NCI-H187 treated with DMSO at 0.1 percent for 48 hours (cell line): Measurements from ENCODE around the gene M1AP.
A peak's percentile ranks its signal among the peaks of the same experiment; 100 is the strongest.

ENCODE experiments used
- DNase-seq: peaks from one replicate; lab custom pipeline; 2025; lab: John Stamatoyannopoulos, UW

M1AP gene

DNA sequence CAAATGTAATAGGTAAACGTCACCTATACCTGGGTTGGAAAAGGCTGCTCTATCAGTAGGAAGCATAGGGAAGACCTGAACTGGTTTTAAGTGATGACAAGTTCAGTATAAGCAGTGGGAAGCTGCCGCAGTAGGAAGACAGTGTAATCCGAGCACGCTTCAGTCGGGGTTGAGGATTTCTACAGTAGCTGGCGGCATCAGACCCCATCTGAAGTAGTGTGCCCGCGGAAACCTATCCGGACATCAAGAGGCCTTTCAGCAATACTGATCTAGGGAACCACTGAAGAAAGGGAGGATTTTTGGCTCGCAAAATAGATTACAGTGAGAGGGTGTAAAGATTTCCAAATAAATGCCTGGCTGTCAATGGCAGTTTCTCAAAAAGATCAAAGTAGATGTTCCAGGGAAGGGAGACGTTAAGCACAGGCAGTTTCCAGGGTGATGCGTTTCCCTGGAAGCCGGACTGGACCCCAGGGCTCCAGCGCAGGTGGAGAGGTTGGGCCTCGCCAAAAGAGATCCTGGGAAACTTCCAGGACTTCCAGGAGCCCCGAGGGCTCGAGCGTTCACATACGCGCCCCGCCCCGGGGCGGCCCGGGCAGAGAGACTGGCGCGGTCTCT is 99.7 kb downstream of the M1AP start:
- no peak for DNase-seq

- DNase-seq, result no peak
Observed at GRCh38 chr2:74546004-74546403, 102.1 kb downstream of the M1AP start.

DNA sequence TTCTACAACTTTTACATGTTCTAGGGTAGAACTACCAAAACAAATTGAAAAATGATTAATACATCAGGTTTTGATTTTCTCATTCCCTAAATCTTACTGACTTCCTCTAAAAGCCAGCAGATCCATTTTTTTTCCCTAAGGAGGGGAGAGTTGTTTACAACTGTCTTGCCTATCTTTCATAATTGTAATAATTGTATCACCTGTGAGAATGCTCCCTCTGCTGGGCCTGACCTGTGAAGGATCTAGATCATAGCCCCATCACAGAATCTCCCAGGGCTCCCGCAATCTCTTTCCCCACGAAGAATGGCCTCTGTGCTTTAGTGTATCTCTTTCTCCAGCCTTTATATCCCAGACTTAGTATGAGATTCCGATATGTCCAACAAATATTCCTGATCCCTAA is 103.5 kb downstream of the M1AP start:
- no peak for DNase-seq

- DNase-seq, result no peak
Observed at GRCh38 chr2:74542978-74543377, 105.2 kb downstream of the M1AP start.

DNA sequence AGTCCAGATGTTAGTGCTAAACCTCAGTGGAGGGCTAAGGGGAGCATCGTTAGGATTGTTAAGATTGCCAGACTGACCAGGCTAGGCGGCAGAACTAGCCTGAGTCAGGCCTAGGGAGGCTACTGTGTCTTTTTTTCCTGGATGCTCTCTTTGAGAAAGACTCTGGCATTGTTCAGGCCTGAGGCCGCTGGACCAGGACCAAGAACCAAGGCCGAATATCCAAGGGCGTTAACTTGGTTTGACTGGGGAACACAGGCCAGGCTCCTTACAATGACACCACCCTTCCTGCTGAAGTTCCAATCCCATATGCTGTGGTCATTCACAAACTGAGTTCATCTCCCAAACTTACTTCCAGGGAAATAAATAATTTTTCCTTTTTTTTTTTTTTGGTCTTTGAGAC is 107.8 kb downstream of the M1AP start:
- DNase-seq, result no peak

GRCh38 chr2:74538881-74539339 is 109.2 kb downstream of the M1AP start:
- no peak for DNase-seq

DNA sequence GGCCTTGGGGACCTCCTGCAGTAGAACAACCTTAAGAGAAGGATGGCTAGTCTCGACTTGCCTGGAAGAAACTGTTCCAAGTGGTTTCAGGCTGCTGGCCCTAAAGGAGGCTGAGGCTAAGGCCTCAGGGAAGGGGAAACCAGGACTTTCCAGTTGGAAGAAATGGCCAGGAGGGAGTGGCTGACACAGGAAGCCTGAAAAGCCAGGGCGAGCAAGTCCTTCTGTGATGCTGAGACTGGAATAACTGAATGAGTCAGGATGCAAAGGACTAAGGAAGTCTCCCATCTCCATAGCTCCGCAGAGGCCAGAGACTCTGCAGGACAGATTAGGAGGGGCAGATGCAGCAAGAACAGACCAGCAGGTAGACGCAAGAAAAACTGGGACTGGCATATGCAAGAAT is 111.0 kb downstream of the M1AP start:
- no peak for DNase-seq

DNA sequence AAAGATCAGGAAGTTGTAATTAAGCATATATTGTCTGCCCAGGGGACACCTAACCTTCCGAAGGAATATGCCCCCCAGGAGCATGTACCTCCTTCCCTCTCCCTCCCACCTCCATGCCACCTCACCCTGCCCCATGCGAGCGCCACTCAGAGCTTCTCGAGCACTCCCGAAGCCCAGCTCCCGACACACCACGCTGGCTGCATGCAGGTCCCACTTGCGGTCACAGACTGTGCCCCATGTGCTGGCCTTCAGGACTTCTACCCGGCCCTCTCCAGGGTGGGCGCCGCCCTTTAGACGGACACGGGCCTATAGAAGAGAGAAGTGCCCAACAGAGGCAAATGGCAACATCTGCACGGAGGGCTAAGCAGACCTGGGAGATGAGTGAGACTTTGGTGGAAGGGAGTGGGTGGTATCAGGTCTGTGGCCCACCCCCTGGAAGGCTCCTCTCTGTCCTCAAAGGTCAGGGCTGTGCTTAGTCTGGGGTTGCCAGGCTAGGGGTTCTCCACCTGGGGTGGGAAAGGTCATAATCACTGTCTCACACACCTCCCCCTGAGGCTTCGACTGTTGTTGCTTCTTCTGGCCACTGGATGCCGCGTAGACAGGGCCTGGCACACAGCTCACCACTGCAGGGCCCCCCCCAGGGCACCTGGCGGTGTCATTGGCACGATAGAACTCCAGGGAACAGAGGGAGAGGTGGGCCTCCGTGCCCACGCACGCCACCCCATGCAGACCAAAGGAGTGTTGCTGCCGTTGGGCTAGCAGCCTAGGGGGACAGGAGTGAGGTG is 111.8 kb downstream of the M1AP start:
- DNase-seq, result no peak

- no peak for DNase-seq
Observed at GRCh38 chr2:74535440-74535965, 112.6 kb downstream of the M1AP start.

- no peak for DNase-seq
Observed at GRCh38 chr2:74534411-74534810, 113.7 kb downstream of the M1AP start.

- DNase-seq, result no peak
Observed at GRCh38 chr2:74533464-74533863, 114.7 kb downstream of the M1AP start.

DNA sequence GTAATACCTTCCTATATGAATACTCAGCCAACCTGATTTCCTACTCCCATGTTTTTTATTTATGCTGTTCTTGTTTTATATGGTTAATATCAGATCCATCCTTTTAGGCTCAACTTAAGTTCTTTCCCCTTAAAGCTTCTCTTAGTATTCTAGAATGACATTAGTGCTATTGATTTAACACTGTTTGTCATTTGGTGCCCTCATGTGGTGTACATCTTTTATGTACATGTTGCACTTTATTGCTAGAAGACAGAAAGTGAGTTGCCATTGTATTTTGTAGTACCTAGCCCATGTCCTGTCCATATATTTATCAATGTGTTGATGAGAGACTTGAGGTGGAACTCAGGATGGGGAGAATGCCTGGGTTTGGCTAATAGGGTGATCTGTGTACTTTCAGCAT is 115.9 kb downstream of the M1AP start:
- DNase-seq, result no peak

DNA sequence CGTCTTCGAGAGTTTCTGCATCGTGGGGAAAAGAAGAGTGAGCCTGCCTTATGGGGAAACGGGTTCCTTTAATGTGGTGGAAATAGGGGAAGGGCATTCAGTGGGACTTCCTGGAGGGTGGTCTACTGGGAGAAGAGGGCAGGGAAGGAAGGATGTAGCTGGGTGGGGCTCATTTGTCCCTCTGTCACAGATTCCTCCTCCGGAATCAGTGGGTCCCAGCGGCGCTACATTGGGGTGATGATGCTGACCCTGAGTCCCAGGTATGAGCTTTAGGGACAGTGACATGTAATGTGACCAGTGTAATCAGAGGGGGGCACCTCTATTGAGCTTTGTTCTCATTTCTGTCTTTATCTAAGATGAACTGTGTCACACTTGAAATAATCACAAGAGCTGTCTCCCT is 116.5 kb downstream of the M1AP start:
- no peak for DNase-seq

DNA sequence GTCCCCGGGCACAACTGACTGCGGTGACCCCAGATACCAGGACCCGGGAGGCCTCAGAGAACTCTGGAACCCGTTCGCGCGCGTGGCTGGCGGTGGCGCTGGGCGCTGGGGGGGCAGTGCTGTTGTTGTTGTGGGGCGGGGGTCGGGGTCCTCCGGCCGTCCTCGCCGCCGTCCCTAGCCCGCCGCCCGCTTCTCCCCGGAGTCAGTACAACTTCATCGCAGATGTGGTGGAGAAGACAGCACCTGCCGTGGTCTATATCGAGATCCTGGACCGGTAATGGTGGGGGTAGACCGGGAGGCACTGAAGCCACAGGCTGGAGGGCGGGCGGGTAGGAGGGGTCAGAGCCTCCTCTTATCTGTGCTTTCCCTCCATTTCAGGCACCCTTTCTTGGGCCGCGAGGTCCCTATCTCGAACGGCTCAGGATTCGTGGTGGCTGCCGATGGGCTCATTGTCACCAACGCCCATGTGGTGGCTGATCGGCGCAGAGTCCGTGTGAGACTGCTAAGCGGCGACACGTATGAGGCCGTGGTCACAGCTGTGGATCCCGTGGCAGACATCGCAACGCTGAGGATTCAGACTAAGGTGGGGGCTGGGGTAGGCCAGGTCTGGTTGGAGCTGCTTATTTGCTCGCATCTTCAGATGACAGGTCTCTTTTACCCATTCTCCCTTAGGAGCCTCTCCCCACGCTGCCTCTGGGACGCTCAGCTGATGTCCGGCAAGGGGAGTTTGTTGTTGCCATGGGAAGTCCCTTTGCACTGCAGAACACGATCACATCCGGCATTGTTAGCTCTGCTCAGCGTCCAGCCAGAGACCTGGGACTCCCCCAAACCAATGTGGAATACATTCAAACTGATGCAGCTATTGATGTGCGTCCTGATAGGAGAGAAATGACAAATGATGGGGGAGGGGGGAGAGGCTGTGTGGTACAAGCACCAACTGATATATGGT is 117.6 kb downstream of the M1AP start:
- DNase-seq, result no peak

DNA sequence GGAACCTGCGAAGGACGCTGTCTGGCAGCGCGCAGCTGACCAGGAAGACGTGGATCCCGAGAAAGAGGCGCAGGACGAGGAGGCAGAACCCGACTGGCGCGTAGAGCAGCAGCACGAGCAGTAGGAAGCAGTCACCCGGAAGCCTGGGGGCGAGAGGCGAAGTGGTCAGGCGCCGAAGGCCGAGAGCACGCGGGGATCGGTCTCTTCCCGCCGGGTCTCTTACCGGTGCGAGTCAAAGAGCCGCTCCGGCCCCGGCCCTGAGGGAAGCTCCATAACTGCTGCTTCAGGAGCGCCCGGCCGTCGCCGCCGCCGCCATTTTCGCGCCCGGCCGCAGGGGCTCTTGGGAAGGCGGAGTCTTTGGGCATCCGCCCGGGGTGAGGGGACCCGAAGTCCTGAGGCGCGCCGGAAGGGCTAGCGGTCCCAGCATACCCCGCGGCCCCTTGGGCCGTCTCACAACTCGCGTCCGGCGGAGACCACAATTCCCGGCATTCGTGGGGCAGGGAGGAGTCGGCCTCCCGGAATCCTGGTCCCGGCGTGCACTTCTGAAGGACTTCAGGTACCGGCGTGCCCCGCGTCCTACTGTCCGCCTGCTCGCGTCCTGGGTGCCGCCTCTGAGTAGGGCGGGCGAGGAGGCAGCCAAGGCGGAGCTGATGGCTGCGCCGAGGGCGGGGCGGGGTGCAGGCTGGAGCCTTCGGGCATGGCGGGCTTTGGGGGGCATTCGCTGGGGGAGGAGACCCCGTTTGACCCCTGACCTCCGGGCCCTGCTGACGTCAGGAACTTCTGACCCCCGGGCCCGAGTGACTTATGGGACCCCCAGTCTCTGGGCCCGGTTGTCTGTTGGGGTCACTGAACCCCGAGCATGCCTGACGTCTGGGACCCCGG is 118.5 kb downstream of the M1AP start, which contains the start of the genes AUP1 and HTRA2:
TSS of gene AUP1 (minus strand) at position 350 of the 882 bp plus-strand sequence. CDS start at position 273, 77 bp downstream.
TSS of gene HTRA2 (plus strand) at position 577 of the 882 bp plus-strand sequence. CDS start at position 651, 74 bp downstream.
- peak; percentile 55 for DNase-seq

- no peak for DNase-seq
Observed at GRCh38 chr2:74528600-74529356, 119.4 kb downstream of the M1AP start.

- no peak for DNase-seq
Observed at GRCh38 chr2:74527741-74528140, 120.4 kb downstream of the M1AP start.

DNA sequence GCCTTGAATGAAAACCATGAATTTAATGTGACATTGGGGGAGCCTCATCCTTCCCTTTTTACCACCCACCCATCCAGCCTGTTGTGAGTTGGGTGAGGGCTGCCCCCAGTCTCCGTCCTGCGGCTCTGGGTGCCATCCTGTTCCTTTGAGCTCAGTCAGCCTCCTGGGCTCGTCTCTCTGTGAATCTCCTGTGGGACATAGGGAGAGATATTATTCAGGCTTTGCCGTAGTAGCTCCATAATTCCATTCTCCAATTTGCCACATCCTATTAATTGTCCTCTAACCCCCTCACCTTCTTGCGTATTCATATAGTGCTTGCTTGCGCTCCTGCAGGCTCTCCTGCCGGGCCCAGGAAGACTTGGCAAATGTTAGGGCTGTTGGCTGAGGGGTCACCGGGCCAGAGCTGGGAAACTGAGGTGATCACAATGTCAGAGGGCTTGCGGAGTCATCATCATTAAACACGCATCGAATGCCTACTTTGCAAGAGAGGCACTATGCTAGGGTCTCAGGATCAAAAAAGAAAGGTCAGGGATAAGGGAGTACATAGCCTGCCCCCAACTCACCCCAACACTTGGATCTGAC is 121.4 kb downstream of the M1AP start:
- DNase-seq, result no peak

DNA sequence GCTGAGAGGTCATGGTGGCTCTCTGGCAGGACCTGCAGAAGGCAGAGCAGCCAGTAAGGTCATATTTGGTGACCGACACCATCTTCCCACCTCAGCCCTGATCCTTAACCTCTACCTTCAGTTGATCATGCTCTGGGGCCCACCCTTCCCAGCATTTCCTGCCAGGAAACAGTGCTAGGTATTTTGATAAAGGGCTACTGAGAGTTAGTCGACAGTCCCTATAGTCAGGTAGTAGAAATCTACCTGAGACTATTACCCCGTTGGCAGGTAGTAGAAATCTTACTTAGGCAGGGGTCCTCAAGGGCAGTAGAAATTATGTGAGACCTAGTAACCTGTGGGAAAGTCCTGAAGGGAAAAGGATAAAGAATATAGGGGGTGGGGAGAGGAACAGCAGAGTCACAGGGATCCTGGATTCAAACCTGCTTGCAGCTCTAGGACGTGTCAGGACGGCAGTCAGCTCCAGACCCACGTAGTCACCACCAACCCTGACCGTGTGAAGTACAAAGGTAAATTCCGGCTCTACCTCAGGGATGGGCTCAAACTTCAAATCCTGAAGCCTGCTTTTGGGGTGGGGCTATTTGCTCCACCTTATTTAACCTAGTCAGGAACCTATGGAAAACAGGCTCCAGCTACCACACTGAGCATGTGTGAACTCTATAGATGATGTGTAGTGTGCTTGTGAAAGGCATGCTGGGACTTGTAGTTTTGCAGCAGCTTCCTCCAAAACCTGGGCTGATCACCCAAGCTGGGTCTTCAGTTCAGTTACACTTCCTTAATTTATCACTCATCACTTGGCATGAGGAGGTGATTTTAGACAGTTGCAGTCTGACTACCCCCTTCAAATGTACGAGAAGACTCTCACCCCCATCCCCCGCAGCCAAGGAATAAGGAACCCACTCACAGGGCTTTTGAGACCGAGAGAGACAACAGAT is 122.1 kb downstream of the M1AP start, which contains the start of gene DQX1:
TSS of gene DQX1 (minus strand) at position 515 of the 932 bp plus-strand sequence. CDS start at position 13, 502 bp downstream.
- DNase-seq, result no peak
